Chondrocyte (in vitro differentiated cells): ENCODE measurements around the gene IL27RA. TPM values are rescaled to one million over a fixed set of nuclear protein-coding genes. Genes with fewer than 3 reads are reported as not detected.
A peak's percentile ranks its signal among the peaks of the same experiment; 100 is the strongest.

Experiments
- DNase-seq: peaks from one replicate; pipeline ENCODE4 v3.0.0; 2021; ENCODE audit warnings: mixed read lengths, low spot score
- H3K27ac Mint-ChIP-seq: one replicate; pipeline ENCODE4 v1.8.0; 2021; ENCODE audit warnings: mild to moderate bottlenecking, moderate library complexity, mixed read lengths; ENCODE audit not compliant: unreplicated experiment
- H3K27me3 Mint-ChIP-seq: 2 replicates; pipeline ENCODE4 v1.8.0; 2021; ENCODE audit warnings: low read depth, mixed read lengths
- H3K36me3 Mint-ChIP-seq: 2 replicates; pipeline ENCODE4 v1.8.0; 2021; ENCODE audit warnings: low read depth, mixed read lengths
- H3K4me1 Mint-ChIP-seq: 2 replicates; pipeline ENCODE4 v1.8.0; 2021; ENCODE audit warnings: low read depth, mild to moderate bottlenecking, mixed read lengths
- H3K4me3 Mint-ChIP-seq: one replicate; pipeline ENCODE4 v1.8.0; 2021; ENCODE audit warnings: mild to moderate bottlenecking, moderate library complexity, mixed read lengths; ENCODE audit not compliant: unreplicated experiment
- H3K9me3 Mint-ChIP-seq: 2 replicates; pipeline ENCODE4 v1.8.0; 2021; ENCODE audit warnings: low read depth, mixed read lengths
- long read RNA-seq: library from polyadenylated mRNA; stranded (forward); transcript quantifications from one replicate; pipeline ENCODE4 v2.0.0, GENCODE V29; 2021
- total RNA-seq: library from RNA; stranded (reverse); gene quantifications from 3 replicates; pipeline ENCODE4 v1.2.1, GENCODE V29; 2021
- TF ChIP-seq, protein P1 (sequence below): fragments of 200-600 bp; sonication (generic); IDR thresholded peaks from 2 replicates; pipeline ENCODE4 v1.5.0; 2021; ENCODE audit warnings: antibody characterized with exemption, mild to moderate bottlenecking, moderate library complexity

The IL27RA gene
- total RNA-seq = 2.5 to 3.0 TPM (median 2.9 TPM) in 3 replicates
- long read RNA-seq, transcript IL27RA-201 (14 exons, 2,962 nt) = major isoform, 12 of 14 reads
- long read RNA-seq, partial matches to known transcripts = 1 of 14 reads
- long read RNA-seq, other reads (novel, unspliced or antisense) = 1 of 14 reads

DNA sequence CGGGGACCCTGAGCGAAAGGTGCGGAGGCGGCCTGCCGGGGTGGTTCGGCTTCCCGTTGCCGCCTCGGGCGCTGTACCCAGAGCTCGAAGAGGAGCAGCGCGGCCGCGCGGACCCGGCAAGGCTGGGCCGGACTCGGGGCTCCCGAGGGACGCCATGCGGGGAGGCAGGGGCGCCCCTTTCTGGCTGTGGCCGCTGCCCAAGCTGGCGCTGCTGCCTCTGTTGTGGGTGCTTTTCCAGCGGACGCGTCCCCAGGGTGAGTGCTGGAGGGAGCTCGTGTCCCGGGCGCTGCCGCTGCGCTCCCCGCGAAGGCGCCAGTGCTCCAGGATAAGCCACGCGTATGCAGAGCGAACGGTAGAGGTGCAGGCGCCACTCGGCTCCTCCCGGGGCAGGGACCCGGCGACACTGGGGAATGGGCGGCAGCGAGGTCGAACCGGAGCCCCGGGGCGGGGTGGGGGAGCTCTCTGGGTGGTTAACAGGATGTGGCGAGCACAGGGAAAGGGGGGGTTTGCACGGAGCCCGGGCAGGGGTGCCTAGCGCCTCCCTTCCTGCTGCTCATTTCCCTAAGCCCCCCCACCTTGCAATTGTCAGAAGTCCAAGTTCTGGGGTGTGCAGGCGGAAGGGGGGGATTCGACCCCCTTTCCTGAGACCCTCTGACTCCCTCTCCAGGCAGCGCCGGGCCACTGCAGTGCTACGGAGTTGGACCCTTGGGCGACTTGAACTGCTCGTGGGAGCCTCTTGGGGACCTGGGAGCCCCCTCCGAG lies at the start of gene IL27RA:
Gene IL27RA (plus strand): TSS at position 44 of the 762 bp plus-strand sequence. CDS start 111 bp downstream, at position 155.
- Mint-ChIP-seq H3K27me3 (peaks cover 4% of the 10 kb centered on the region), H3K4me3 (peak within 1 kb of the TSS; percentile 79), H3K27ac (peak within 1 kb of the TSS; percentile 45), H3K36me3 (no peaks in the 10 kb centered on the region), H3K4me1 (peaks cover 11% of the 10 kb centered on the region), H3K9me3 (no peaks in the 10 kb centered on the region)
- DNase-seq = peak; percentile 82
- TF ChIP-seq, protein P1, sequence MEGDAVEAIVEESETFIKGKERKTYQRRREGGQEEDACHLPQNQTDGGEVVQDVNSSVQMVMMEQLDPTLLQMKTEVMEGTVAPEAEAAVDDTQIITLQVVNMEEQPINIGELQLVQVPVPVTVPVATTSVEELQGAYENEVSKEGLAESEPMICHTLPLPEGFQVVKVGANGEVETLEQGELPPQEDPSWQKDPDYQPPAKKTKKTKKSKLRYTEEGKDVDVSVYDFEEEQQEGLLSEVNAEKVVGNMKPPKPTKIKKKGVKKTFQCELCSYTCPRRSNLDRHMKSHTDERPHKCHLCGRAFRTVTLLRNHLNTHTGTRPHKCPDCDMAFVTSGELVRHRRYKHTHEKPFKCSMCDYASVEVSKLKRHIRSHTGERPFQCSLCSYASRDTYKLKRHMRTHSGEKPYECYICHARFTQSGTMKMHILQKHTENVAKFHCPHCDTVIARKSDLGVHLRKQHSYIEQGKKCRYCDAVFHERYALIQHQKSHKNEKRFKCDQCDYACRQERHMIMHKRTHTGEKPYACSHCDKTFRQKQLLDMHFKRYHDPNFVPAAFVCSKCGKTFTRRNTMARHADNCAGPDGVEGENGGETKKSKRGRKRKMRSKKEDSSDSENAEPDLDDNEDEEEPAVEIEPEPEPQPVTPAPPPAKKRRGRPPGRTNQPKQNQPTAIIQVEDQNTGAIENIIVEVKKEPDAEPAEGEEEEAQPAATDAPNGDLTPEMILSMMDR = peak; percentile 82

DNA sequence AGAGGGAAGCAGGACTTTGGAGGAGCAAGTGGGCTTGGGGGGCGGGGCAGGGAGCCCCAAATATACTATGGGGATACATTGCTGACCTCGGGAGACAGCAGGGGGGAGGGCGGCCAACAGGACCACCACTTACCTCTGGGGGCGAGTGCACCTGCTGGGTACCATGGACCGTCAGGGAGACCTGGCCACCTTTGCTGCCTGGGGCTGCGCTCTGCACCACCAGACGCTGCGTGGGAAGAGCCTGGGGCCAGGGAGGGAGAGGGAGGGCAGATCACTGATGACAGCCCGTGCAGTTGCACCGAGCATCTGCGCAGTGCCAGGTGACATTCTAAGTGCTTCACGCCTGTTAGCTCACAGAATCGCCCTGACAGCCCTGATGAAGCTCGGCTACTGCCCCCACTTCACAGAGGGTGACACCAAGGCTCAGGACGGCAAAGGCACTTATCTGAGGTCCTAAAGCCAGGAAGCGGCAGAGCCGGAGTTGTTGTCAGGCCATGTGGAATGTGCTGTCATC lies 49.5 kb upstream of the IL27RA start:
- peaks cover 13% of the 10 kb centered on the region for H3K4me1 Mint-ChIP-seq
- TF ChIP-seq, protein P1 = no peak
- H3K27me3 Mint-ChIP-seq = no peaks in the 10 kb centered on the region
- H3K36me3 Mint-ChIP-seq = no peaks in the 10 kb centered on the region
- no peak overlapping the region for H3K4me3 Mint-ChIP-seq
- H3K27ac Mint-ChIP-seq = no peak overlapping the region
- no peak for DNase-seq
- H3K9me3 Mint-ChIP-seq = no peaks in the 10 kb centered on the region

DNA sequence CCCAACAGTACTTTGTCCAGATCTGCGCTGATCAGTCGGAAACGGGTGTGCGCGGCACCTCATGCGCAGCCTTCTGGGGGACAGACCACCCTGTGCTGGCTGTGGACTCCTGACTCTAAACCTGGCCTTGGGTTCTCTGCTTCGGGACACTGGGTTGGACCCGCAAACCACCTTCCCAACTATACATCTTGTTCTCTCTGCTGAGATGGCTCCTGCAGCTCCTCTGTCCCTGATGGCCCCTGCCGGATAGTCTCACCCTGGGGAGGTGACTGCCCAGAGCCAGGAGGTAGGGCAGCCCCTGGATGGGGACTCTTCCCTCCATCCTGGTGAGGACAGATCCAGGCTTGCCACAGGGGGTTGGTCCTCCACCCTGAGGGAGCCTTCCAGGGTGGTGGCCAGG lies 48.8 kb upstream of the IL27RA start:
- no peak overlapping the region for H3K27ac Mint-ChIP-seq
- H3K36me3 Mint-ChIP-seq = no peaks in the 10 kb centered on the region
- H3K9me3 Mint-ChIP-seq = no peaks in the 10 kb centered on the region
- TF ChIP-seq, protein P1 = no peak
- H3K4me1 Mint-ChIP-seq = peaks cover 17% of the 10 kb centered on the region
- H3K4me3 Mint-ChIP-seq = no peak overlapping the region
- H3K27me3 Mint-ChIP-seq = no peaks in the 10 kb centered on the region
- no peak for DNase-seq

DNA sequence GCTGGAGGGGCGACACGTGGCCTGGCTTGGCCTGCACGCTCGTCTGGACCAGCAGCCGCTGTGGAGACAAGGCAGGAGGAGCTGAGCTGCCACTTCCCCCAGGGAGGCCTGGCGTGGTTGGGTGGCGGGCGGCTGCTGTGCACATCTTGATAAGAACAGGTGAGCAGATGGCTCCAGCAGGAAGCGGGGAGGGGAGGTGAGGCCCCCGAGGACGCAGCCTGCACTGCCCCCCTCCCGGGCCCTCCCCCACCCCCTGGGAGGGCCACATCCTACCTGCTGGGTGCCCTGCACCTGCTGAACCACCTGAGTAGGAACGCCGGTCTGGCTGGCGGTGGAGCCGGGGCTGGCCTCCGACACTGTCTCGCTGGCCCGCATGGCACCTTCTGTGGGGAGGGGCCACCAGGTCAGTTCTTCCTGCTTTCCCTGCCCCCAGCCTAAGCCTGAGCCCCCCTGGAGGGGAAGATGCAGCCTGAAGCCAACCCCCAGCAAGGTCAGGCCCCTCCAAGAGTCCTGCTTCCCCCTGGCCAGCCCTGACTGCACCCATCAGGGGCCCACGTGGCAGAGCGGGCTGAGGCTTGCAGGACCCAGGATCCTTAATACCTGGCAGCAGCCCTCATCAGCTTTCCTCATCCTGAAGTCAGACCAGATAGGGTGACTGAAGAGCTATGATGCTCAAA lies 48.2 kb upstream of the IL27RA start:
- Mint-ChIP-seq H3K27ac (no peak overlapping the region), H3K36me3 (no peaks in the 10 kb centered on the region), H3K4me3 (no peak overlapping the region), H3K4me1 (peaks cover 14% of the 10 kb centered on the region), H3K9me3 (no peaks in the 10 kb centered on the region), H3K27me3 (no peaks in the 10 kb centered on the region)
- no peak for DNase-seq
- TF ChIP-seq, protein P1 = no peak

DNA sequence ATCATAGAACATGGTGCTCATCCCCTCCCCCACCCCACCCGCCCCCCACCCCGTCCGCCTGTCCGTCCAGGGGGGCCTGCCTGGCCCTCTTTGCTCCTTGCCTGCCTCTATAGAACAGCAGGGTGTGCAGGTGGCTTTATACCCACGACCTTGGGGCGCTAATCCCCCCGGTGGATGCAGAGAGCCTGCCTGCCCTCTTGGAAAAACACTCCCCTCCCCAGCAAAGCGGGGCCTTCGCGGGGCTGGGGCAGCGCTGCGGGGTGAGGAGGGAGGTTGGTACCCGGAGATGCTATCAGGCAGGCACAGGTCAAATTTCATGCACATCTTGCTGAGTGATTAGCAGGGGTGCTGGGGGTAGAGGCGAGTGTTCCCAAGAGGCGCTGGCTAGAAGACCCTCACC lies 47.4 kb upstream of the IL27RA start:
- TF ChIP-seq, protein P1 = no peak
- H3K27ac Mint-ChIP-seq = no peak overlapping the region
- no peak overlapping the region for H3K4me3 Mint-ChIP-seq
- no peaks in the 10 kb centered on the region for H3K36me3 Mint-ChIP-seq
- DNase-seq = no peak
- H3K27me3 Mint-ChIP-seq = no peaks in the 10 kb centered on the region
- peaks cover 14% of the 10 kb centered on the region for H3K4me1 Mint-ChIP-seq
- H3K9me3 Mint-ChIP-seq = no peaks in the 10 kb centered on the region
